Endodermal cell (in vitro differentiated cells): ENCODE results near the gene INTS1. TPM values are rescaled to one million over a fixed set of nuclear protein-coding genes. Genes with fewer than 3 reads are reported as not detected.
"Not testable (repeated sequence)": the region's sequence is repeated elsewhere in the genome, so short reads cannot be mapped to it uniquely, and the experiment has no call there.

ENCODE experiments used
- DNase-seq: peaks from one replicate; pipeline ENCODE4 v3.0.0-alpha.2; 2017
- H3K27ac ChIP-seq: 2 replicates; pipeline ENCODE4 v1.5.1; 2013; ENCODE audit warnings: mild to moderate bottlenecking, low read depth, low read length, moderate library complexity
- H3K27me3 ChIP-seq: 2 replicates; pipeline ENCODE4 v1.6.1; 2013; ENCODE audit warnings: mild to moderate bottlenecking, low read length, moderate library complexity; ENCODE audit not compliant: insufficient read depth, control insufficient read depth, poor library complexity, severe bottlenecking
- H3K36me3 ChIP-seq: 2 replicates; pipeline ENCODE4 v1.7.0; 2013; ENCODE audit warnings: mild to moderate bottlenecking, low read length, moderate library complexity; ENCODE audit not compliant: control insufficient read depth, insufficient read depth
- H3K4me1 ChIP-seq: one replicate; pipeline ENCODE4 v1.7.0; 2013; ENCODE audit warnings: low read length; ENCODE audit not compliant: control insufficient read depth, insufficient read depth
- H3K4me3 ChIP-seq: 2 replicates; pipeline ENCODE4 v1.5.1; 2013; ENCODE audit warnings: mild to moderate bottlenecking, low read length, moderate library complexity
- H3K9ac ChIP-seq: 2 replicates; pipeline ENCODE4 v1.6.1; 2013; ENCODE audit warnings: mild to moderate bottlenecking, low read length, moderate library complexity; ENCODE audit not compliant: poor library complexity, severe bottlenecking; ENCODE audit errors: extremely low read depth
- H3K9me3 ChIP-seq: 2 replicates; pipeline ENCODE4 v1.6.1; 2013; ENCODE audit warnings: mild to moderate bottlenecking, low read length, moderate library complexity; ENCODE audit not compliant: control insufficient read depth
- H3K27ac Mint-ChIP-seq: 2 replicates; pipeline ENCODE4 v1.8.0; 2020; ENCODE audit warnings: mixed read lengths
- H3K27me3 Mint-ChIP-seq: 2 replicates; pipeline ENCODE4 v1.8.0; 2021; ENCODE audit warnings: mild to moderate bottlenecking, mixed read lengths; ENCODE audit not compliant: insufficient read depth
- H3K36me3 Mint-ChIP-seq: 2 replicates; pipeline ENCODE4 v1.8.0; 2020; ENCODE audit warnings: low read depth, mixed read lengths
- H3K4me1 Mint-ChIP-seq: 2 replicates; pipeline ENCODE4 v1.8.0; 2020; ENCODE audit warnings: mixed read lengths
- H3K4me3 Mint-ChIP-seq: 2 replicates; pipeline ENCODE4 v1.8.0; 2020; ENCODE audit warnings: mild to moderate bottlenecking, moderate library complexity, mixed read lengths
- H3K9me3 Mint-ChIP-seq: 2 replicates; pipeline ENCODE4 v1.8.0; 2020; ENCODE audit warnings: mild to moderate bottlenecking, mixed read lengths
- CTCF ChIP-seq: fragments of 200-600 bp; sonication (generic); conservative IDR thresholded peaks from 2 replicates; pipeline ENCODE4 v1.5.0; 2021; ENCODE audit warnings: antibody characterized with exemption, mild to moderate bottlenecking
- WGBS, 2 experiments: methylation state at CpG; one replicate each; pipeline versions ENCODE4 v1.1.5 to v1.1.7; 2013; ENCODE audit warnings: missing lambda C conversion rate in 2 of 2, mixed read lengths in 1 of 2; ENCODE audit not compliant: insufficient coverage in 1 of 2, insufficient read length in 1 of 2; 5-methylcytosine and 5-hydroxymethylcytosine counted together
- total RNA-seq, 2 donors: library from RNA; stranded (reverse); fragmentation: NEBNext Ultra II Directional in 1 of 2; extraction: Animal tissue kit (Norgen Biotek cat#: 25700) in 1 of 2; gene quantifications; 2 replicates in 1 of 2; 3 replicates in 1 of 2; pipeline ENCODE4 v1.2.1, GENCODE V29; 2021

Gene INTS1
- total RNA-seq, 2 donors from 2014 or later = 145 to 178 TPM

DNA sequence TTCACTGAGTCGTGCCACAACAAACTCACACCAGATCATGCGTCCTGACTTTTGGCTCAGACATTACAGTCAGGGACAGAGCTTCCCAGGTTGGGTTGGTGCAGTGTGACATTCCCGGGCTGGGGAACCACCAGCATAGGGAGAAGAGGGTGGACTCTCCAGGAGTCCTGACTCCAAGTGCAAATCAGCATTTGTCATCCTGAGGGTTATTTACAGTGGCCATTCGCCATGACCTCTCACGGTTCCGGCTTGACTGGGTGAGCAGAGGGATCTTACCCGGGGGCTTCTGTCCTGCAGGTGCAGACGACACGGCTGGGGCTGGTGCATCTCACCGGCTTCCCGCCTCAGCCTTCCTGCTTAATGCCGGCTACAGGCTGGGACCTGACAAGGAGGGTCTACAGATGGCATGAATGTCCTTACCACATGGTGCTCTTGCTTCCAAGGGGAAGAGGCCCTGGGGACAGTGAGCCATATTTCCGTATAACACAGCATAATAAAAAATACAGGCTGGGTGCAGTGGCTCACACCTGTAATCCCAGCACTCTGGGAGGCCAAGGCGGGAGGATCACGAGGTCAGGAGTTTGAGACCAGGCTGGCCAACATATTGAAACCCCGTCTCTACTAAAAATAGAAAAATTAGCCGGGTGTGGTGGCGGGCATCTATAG lies 12.5 kb upstream of the INTS1 start:
- H3K9me3 Mint-ChIP-seq = peaks cover 3% of the 10 kb centered on the region
- TF ChIP-seq CTCF = no peak
- Histone ChIP-seq H3K4me1 (no peaks in the 10 kb centered on the region), H3K27me3 (no peaks in the 10 kb centered on the region), H3K27ac (no peak overlapping the region), H3K4me3 (no peak overlapping the region), H3K9ac (no peak overlapping the region), H3K9me3 (peaks cover 8% of the 10 kb centered on the region), H3K36me3 (no peaks in the 10 kb centered on the region)
- H3K27ac Mint-ChIP-seq = no peak overlapping the region
- no peaks in the 10 kb centered on the region for H3K4me1 Mint-ChIP-seq
- no peak for DNase-seq
- H3K27me3 Mint-ChIP-seq = no peaks in the 10 kb centered on the region
- WGBS, 2 experiments = 91 to 95% methylated on average over 14 to 18 of the region's 18 CpGs
- H3K36me3 Mint-ChIP-seq = no peaks in the 10 kb centered on the region
- no peak overlapping the region for H3K4me3 Mint-ChIP-seq

- H3K27me3 Mint-ChIP-seq, H3K36me3 ChIP-seq, H3K4me3 ChIP-seq, DNase-seq, H3K36me3 Mint-ChIP-seq, H3K9ac ChIP-seq, H3K4me1 Mint-ChIP-seq, H3K9me3 ChIP-seq, H3K27me3 ChIP-seq, H3K4me3 Mint-ChIP-seq, H3K27ac ChIP-seq, H3K9me3 Mint-ChIP-seq, H3K4me1 ChIP-seq, H3K27ac Mint-ChIP-seq: not testable (repeated sequence)
- 92% methylated on average over 10 to 17 of the region's 17 CpGs for WGBS, 2 experiments
Measured at GRCh38 chr7:1515509-1515967, 11.3 kb upstream of the INTS1 start.

DNA sequence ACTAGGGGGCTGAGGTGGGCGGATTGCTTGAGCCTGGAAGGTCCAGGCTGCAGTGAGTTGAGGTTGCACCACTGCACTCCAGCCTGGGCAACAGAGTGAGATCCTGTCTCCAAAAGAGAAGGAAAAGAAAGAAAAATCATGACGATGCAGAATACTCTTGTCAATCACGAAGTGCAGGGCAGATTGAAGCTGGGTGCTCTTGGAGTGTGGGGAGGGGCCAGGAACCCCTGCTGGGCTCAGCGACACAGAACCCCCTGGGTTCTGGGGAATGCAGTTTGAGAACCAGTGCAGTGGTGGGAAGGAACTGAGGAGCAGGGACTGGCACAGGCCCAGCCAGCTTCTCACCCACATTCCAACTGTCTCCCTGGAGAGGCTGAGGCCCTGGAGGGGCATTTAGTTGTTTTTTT lies 10.8 kb upstream of the INTS1 start:
- Mint-ChIP-seq H3K4me1 (no peaks in the 10 kb centered on the region), H3K9me3 (peaks cover under 1% of the 10 kb centered on the region), H3K27ac (no peak overlapping the region), H3K36me3 (no peaks in the 10 kb centered on the region), H3K4me3 (no peak overlapping the region), H3K27me3 (no peaks in the 10 kb centered on the region)
- no peaks in the 10 kb centered on the region for H3K36me3 ChIP-seq
- 79 to 90% methylated on average over 4 of the region's 4 CpGs for whole genome bisulfite sequencing, 2 experiments
- H3K4me1 ChIP-seq = no peaks in the 10 kb centered on the region
- no peak for TF ChIP-seq CTCF
- H3K9me3 ChIP-seq = peaks cover 8% of the 10 kb centered on the region
- no peak overlapping the region for H3K4me3 ChIP-seq
- H3K9ac ChIP-seq = no peak overlapping the region
- no peaks in the 10 kb centered on the region for H3K27me3 ChIP-seq
- H3K27ac ChIP-seq = no peak overlapping the region
- DNase-seq = no peak

- no peak overlapping the region for H3K9ac ChIP-seq
- H3K9me3 ChIP-seq = peaks cover 8% of the 10 kb centered on the region
- Mint-ChIP-seq H3K36me3 (no peaks in the 10 kb centered on the region), H3K4me3 (no peak overlapping the region), H3K27me3 (no peaks in the 10 kb centered on the region), H3K27ac (no peak overlapping the region), H3K9me3 (no peaks in the 10 kb centered on the region), H3K4me1 (no peaks in the 10 kb centered on the region)
- no peak overlapping the region for H3K27ac ChIP-seq
- no peaks in the 10 kb centered on the region for H3K4me1 ChIP-seq
- TF ChIP-seq CTCF = no peak
- H3K27me3 ChIP-seq = no peaks in the 10 kb centered on the region
- no peak for DNase-seq
- 89 to 93% methylated on average over 8 to 12 of the region's 12 CpGs for WGBS, 2 experiments
- H3K4me3 ChIP-seq = no peak overlapping the region
- no peaks in the 10 kb centered on the region for H3K36me3 ChIP-seq
Measured at GRCh38 chr7:1514407-1514806, 10.2 kb upstream of the INTS1 start.
